Measurements from ENCODE around the gene ZNF681.
"Not testable (repeated sequence)": the region's sequence is repeated elsewhere in the genome, so short reads cannot be mapped to it uniquely, and the experiment has no call there.

ZNF681 gene

DNA sequence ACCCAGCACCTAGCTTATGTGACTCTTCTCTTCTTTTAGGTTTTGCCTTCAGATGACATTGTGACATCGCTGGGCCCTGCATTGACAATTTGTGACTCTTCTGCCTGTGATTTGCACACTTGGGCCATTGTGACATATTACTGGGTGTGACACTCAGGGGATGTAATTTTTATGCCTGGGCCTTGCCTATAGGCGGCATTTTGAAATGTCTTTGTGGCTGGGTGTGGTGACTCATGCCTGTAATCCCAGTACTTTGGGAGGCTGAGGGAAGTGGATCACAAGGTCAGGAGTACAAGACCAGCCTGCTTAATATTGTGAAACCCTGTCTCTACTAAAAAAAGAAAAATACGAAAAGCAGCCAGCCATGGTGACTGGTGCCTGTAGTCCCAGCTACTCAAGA is 28.4 kb upstream of the ZNF681 start:
- ChIA-PET POLR2A (no interaction called here), CTCF (no interaction called here)
- no peak for DNase-seq (ENCODE audit: low read depth, low spot score)
- TF ChIP-seq, protein P1, sequence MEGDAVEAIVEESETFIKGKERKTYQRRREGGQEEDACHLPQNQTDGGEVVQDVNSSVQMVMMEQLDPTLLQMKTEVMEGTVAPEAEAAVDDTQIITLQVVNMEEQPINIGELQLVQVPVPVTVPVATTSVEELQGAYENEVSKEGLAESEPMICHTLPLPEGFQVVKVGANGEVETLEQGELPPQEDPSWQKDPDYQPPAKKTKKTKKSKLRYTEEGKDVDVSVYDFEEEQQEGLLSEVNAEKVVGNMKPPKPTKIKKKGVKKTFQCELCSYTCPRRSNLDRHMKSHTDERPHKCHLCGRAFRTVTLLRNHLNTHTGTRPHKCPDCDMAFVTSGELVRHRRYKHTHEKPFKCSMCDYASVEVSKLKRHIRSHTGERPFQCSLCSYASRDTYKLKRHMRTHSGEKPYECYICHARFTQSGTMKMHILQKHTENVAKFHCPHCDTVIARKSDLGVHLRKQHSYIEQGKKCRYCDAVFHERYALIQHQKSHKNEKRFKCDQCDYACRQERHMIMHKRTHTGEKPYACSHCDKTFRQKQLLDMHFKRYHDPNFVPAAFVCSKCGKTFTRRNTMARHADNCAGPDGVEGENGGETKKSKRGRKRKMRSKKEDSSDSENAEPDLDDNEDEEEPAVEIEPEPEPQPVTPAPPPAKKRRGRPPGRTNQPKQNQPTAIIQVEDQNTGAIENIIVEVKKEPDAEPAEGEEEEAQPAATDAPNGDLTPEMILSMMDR (IDR thresholded peaks at IDR 0.05; ENCODE audit: insufficient read depth, low read length, missing control alignments), result no peak
- H3K4me3 ChIP-seq (ENCODE audit: low read depth, low read length), result no peak overlapping the region

DNA sequence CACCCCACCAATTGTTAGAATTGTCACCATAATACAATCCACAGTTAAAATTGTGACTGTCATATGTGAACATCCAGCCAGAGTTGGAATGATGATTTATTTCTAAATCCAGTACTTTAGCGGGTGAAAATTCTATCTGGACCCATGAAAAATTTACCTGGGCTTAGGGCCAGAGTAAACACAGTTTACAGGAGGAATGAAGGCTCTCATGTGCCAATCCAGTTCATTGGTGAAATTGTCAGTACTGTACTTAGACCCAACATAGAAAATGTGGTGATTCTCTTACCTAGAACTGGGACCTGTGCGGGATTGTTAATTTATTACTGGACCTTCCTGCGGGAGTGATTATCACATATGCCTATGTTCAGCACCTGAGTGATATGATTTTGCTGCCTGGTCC is 27.3 kb upstream of the ZNF681 start:
- TF ChIP-seq, protein P1 (IDR thresholded peaks at IDR 0.05; ENCODE audit: insufficient read depth, low read length, missing control alignments), result no peak
- POLR2A ChIA-PET, result no interaction called here
- no peak for DNase-seq (ENCODE audit: low read depth, low spot score)
- H3K4me3 ChIP-seq (ENCODE audit: low read depth, low read length), result no peak overlapping the region
- CTCF ChIA-PET, result no interaction called here

DNA sequence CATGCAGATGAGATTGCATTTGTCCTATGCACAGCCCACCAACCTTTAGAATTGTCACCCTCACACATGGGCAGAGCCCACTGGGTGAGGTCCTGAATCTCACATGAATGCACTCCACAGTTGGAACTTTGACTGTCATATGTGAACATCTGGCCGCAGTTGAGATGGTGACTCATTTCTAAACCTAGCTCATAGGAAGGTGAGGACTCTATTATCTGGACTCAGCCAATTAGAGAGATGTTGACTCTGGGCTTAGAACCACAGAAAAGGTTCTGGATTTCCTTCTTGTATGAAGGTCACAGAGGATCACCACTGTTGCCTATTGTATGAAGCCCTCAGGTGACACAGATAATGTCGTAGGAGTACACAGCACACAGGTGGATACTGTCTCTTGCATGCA is 25.6 kb upstream of the ZNF681 start:
- no peak for DNase-seq (ENCODE audit: low read depth, low spot score)
- no peak overlapping the region for H3K4me3 ChIP-seq (ENCODE audit: low read depth, low read length)
- POLR2A ChIA-PET, result no interaction called here
- TF ChIP-seq, protein P1 (IDR thresholded peaks at IDR 0.05; ENCODE audit: insufficient read depth, low read length, missing control alignments), result no peak
- CTCF ChIA-PET, result no interaction called here

DNA sequence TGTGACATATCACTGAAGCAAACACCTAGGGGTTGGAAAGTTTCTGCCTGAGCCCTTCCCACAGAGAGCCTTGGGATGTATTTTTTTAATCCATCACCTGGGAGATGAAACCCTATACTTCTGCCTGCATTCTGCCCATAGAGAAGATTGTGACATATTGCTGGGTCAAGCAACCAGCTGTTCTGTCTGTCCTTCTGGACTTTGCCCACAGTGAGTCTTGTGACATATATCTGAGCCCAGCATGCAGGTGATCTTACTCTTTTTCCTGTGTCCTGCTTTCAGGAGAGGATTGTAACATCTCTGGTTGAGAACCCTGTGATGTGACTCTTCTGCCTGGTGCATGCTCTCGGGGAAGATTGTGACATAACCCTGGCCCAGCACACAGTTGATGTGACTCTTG is 24.9 kb upstream of the ZNF681 start:
- POLR2A ChIA-PET, result no interaction called here

DNA sequence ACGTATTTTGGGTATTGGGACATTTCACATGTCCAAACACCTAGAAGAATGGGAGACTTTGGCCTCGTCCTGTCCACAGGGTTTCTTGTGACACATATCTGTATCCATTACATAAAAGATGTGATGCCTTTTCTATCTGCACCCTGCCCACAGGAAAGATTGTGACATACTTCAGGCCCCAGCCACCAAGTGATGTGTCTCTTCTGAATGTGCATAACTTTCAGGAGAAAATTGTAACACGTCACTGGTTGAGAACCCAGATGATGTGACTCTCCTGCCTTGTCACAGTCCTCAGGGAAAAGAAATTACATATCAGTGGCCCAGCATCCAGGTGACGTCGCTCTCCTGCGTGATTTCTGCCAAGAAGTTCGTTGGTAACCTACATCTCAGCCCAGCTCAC is 21.0 kb upstream of the ZNF681 start:
- POLR2A ChIA-PET, result no interaction called here
- H3K4me3 ChIP-seq (ENCODE audit: low read depth, low read length), result no peak overlapping the region
- CTCF ChIA-PET, result no interaction called here
- DNase-seq (ENCODE audit: low read depth, low spot score), result no peak
- TF ChIP-seq, protein P1 (IDR thresholded peaks at IDR 0.05; ENCODE audit: insufficient read depth, low read length, missing control alignments), result no peak

More for the DNA sequence above, 24.9 kb upstream of the ZNF681 start:
- no peak for DNase-seq (ENCODE audit: low read depth, low spot score)
- TF ChIP-seq, protein P1 (IDR thresholded peaks at IDR 0.05; ENCODE audit: insufficient read depth, low read length, missing control alignments), result no peak
- CTCF ChIA-PET, result no interaction called here
- H3K4me3 ChIP-seq (ENCODE audit: low read depth, low read length), result no peak overlapping the region

DNA sequence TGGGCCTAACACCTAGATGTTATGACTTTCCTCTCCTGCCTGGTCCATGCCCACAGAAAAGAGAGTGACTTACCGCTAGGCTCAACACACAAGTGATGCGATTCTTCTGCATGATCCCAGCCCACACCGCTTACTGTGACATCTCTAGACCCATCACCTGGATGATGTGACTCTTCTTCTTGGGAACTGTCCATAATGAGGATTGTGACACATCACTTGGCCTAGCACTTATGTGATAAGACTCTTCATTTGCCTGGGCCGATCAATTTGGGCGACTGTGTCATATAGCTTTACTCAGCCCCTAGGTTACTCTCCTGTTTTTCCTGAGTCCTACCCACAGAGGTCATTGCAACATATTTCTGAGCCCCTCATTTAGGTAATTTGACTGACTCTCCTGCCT is 19.9 kb upstream of the ZNF681 start:
- TF ChIP-seq, protein P1 (IDR thresholded peaks at IDR 0.05; ENCODE audit: insufficient read depth, low read length, missing control alignments), result no peak
- no peak for DNase-seq (ENCODE audit: low read depth, low spot score)
- POLR2A ChIA-PET, result no interaction called here
- CTCF ChIA-PET, result no interaction called here
- no peak overlapping the region for H3K4me3 ChIP-seq (ENCODE audit: low read depth, low read length)

DNA sequence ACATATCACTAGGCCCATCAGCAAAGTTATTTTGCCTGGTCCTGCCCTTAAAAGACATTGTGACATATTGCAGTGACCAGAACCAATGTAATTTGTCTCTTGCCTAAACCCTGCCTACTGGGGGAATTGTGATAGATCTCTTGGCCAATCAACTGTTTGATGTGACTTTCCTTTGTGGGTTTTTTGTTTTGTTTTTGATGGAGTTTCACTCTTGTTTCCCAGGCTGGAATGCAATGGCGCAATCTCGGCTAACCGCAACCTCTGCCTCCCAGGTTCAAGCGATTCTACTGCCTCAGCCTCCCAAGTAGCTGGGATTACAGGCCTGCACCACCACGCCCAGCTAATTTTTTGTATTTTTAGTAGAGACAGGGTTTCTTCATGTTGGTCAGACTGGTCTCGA is 19.3 kb upstream of the ZNF681 start:
- H3K4me3 ChIP-seq (ENCODE audit: low read depth, low read length); CTCF ChIA-PET; POLR2A ChIA-PET; DNase-seq (ENCODE audit: low read depth, low spot score): not testable (repeated sequence)
